Measurements from ENCODE around the gene DHRS3. TPM values are rescaled to one million over a fixed set of nuclear protein-coding genes. Genes with fewer than 3 reads are reported as not detected.
"Not testable (repeated sequence)": the region's sequence is repeated elsewhere in the genome, so short reads cannot be mapped to it uniquely, and the experiment has no call there.

Gene DHRS3
- total and polyA plus RNA-seq, 2 donors (not counting 1 experiment from before 2014, with no cell fraction given), result 8.4 to 36.8 TPM

DNA sequence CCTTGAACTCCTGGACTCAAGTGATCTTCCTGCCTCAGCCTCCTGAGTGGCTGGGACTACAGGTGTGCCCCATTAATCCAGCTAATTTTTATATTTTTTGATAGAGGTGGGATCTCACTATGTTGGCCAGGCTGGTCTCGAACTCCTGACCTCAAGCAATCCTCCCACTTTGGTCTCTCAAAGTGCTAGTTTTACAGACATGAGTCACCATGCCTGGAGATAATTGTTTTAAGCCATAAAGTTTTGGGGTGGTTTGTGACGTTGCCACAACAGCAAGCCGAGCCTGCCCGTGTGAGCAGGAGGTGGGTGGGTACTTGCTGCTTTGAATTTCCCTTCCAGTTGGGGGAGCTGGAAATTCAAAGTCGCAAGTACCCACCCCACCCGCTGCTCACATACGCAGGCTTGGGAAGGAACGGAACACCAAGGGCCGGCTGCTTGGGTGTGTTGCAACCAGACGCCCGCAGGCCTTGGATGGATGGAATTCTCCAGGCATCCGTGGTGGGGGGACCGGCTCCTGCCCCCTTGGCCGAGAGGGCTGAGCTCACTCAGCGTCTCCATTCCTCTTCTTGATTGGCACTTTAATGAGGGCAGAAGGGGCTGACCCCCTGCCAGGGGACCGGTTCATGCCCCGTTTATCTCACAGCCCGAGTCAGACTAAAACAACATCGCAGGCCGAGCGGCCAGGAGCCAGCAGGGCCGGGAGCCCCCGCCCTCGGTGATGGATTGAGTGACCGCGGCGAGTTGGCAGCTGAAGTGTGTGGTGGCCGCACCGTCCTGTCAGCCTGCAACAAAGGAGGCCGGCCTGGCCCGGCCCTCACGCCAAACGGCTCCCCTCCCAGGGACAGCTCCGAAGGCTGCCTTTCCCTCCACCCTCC is 78.1 kb downstream of the DHRS3 start:
- peak overlapping the region; percentile 23 for H3K27ac ChIP-seq (ENCODE audit: insufficient read depth, low read length)
- H3K4me2 ChIP-seq (ENCODE audit: extremely low read depth, insufficient read depth, low read length), result peak overlapping the region; percentile 0
- H3K9ac ChIP-seq (ENCODE audit: insufficient read depth, low read length), result peak overlapping the region; percentile 16
- H3K4me3 ChIP-seq (replicated peaks in 1 of 4; ENCODE audit: control extremely low read depth in 1 of 4, insufficient read depth in 1 of 4, low read depth in 3 of 4, low read length in 4 of 4), result peak overlapping the region in 1 of 4 experiments; percentile 3
- H3K36me3 ChIP-seq (ENCODE audit: control insufficient read depth, insufficient read depth, low read length), result no peaks in the 10 kb centered on the region
- peaks cover 21% of the 10 kb centered on the region for H3K4me1 ChIP-seq (ENCODE audit: control insufficient read depth, extremely low read depth, insufficient read depth, low read length)
- DNase-seq (ENCODE audit: low read depth in 2 of 2), result peak; percentile 98 to 99
- no peaks in the 10 kb centered on the region for H4K20me1 ChIP-seq (ENCODE audit: control insufficient read depth, extremely low read depth, insufficient read depth, low read length)
- H3K79me2 ChIP-seq (ENCODE audit: control insufficient read depth, insufficient read depth, low read length), result no peaks in the 10 kb centered on the region
- no peaks in the 10 kb centered on the region for H3K9me3 ChIP-seq (ENCODE audit: control insufficient read depth, insufficient read depth, low read depth, low read length)
- TF ChIP-seq EZH2 (IDR thresholded peaks at IDR 0.05; ENCODE audit: low read length, missing control alignments) (no peak), CTCF (conservative IDR thresholded peaks at IDR 0.05 in 1 of 2, IDR thresholded peaks at IDR 0.05 in 1 of 2; ENCODE audit: low read depth in 1 of 2, low read length in 2 of 2) (peak; percentile 5 to 14)
- no peaks in the 10 kb centered on the region for H3K27me3 ChIP-seq (ENCODE audit: control insufficient read depth, insufficient read depth, low read length)
- no peak overlapping the region for H2AFZ ChIP-seq (ENCODE audit: low read length)

GRCh38 chr1:12539320-12539704 is 78.7 kb downstream of the DHRS3 start:
- no peaks in the 10 kb centered on the region for H3K79me2 ChIP-seq (ENCODE audit: control insufficient read depth, insufficient read depth, low read length)
- H3K9ac ChIP-seq (ENCODE audit: insufficient read depth, low read length), result no peak overlapping the region
- no peak for DNase-seq (ENCODE audit: low read depth in 2 of 2)
- no peaks in the 10 kb centered on the region for H3K36me3 ChIP-seq (ENCODE audit: control insufficient read depth, insufficient read depth, low read length)
- H3K27me3 ChIP-seq (ENCODE audit: control insufficient read depth, insufficient read depth, low read length), result no peaks in the 10 kb centered on the region
- no peak overlapping the region for H2AFZ ChIP-seq (ENCODE audit: low read length)
- H4K20me1 ChIP-seq (ENCODE audit: control insufficient read depth, extremely low read depth, insufficient read depth, low read length), result no peaks in the 10 kb centered on the region
- H3K4me3 ChIP-seq (replicated peaks in 1 of 4; ENCODE audit: control extremely low read depth in 1 of 4, insufficient read depth in 1 of 4, low read depth in 3 of 4, low read length in 4 of 4), result no peak overlapping the region
- H3K9me3 ChIP-seq (ENCODE audit: control insufficient read depth, insufficient read depth, low read depth, low read length), result no peaks in the 10 kb centered on the region
- peak overlapping the region; percentile 23 for H3K27ac ChIP-seq (ENCODE audit: insufficient read depth, low read length)
- H3K4me2 ChIP-seq (ENCODE audit: extremely low read depth, insufficient read depth, low read length), result no peak overlapping the region
- peaks cover 21% of the 10 kb centered on the region for H3K4me1 ChIP-seq (ENCODE audit: control insufficient read depth, extremely low read depth, insufficient read depth, low read length)
- no peak for TF ChIP-seq EZH2 (IDR thresholded peaks at IDR 0.05; ENCODE audit: low read length, missing control alignments)

DNA sequence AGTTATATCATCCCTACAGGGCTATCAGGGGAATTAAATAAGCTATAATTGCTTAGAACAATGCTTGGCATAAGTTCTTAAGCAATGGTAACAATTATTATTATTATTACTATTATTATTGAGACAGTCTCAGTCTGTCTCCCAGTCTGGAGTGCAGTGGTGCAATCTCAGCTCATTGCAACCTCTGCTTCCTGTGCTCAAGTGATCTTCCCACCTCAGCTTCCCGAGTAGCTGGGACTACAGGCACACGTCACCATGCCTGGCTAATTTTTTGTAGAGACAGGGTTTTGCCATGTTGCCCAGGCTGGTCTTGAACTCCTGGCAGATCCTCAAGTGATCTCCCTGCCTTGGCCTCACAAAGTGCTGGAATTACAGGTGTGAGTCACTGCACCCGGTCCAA is 79.5 kb downstream of the DHRS3 start:
- H3K4me2 ChIP-seq (ENCODE audit: extremely low read depth, insufficient read depth, low read length); H3K27me3 ChIP-seq (ENCODE audit: control insufficient read depth, insufficient read depth, low read length); H3K4me3 ChIP-seq (replicated peaks in 1 of 4; ENCODE audit: control extremely low read depth in 1 of 4, insufficient read depth in 1 of 4, low read depth in 3 of 4, low read length in 4 of 4); H4K20me1 ChIP-seq (ENCODE audit: control insufficient read depth, extremely low read depth, insufficient read depth, low read length); H3K36me3 ChIP-seq (ENCODE audit: control insufficient read depth, insufficient read depth, low read length); H2AFZ ChIP-seq (ENCODE audit: low read length); DNase-seq (ENCODE audit: low read depth in 2 of 2); H3K79me2 ChIP-seq (ENCODE audit: control insufficient read depth, insufficient read depth, low read length); H3K27ac ChIP-seq (ENCODE audit: insufficient read depth, low read length); H3K9ac ChIP-seq (ENCODE audit: insufficient read depth, low read length); H3K9me3 ChIP-seq (ENCODE audit: control insufficient read depth, insufficient read depth, low read depth, low read length): not testable (repeated sequence)
- H3K4me1 ChIP-seq (ENCODE audit: control insufficient read depth, extremely low read depth, insufficient read depth, low read length), result peaks cover 21% of the 10 kb centered on the region

DNA sequence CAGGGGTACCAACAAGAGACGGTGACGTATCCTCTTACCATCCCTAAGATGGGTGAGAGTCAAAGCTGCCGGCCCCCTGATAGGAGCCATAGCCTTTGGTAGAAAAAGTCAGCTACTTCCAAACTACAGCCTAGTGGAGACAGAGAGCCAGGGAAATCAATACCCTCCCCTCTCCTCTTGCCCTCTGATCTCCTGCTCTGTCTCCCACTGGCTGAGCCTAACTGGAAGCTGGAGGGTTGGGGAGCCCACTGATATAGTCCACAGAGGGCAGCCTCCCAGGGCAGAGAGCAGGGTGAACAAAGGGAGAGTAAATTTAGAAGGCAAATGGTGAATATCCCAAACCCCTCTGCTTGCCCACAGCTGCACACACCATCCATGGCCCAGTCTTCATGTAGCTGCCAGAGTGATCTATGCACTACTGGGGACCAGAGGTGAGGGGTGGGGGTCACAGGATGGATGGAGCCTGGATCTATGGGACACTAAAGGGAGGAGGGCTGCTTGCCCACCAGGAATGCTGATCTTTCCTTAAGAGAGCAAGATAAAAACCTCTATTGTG is 80.0 kb downstream of the DHRS3 start:
- H3K27ac ChIP-seq (ENCODE audit: insufficient read depth, low read length), result no peak overlapping the region

More for the DNA sequence above, 80.0 kb downstream of the DHRS3 start:
- Histone ChIP-seq H3K4me1 (ENCODE audit: control insufficient read depth, extremely low read depth, insufficient read depth, low read length) (peaks cover 21% of the 10 kb centered on the region), H3K4me2 (ENCODE audit: extremely low read depth, insufficient read depth, low read length) (no peak overlapping the region), H2AFZ (ENCODE audit: low read length) (no peak overlapping the region), H4K20me1 (ENCODE audit: control insufficient read depth, extremely low read depth, insufficient read depth, low read length) (no peaks in the 10 kb centered on the region), H3K79me2 (ENCODE audit: control insufficient read depth, insufficient read depth, low read length) (no peaks in the 10 kb centered on the region), H3K4me3 (replicated peaks in 1 of 4; ENCODE audit: control extremely low read depth in 1 of 4, insufficient read depth in 1 of 4, low read depth in 3 of 4, low read length in 4 of 4) (no peak overlapping the region), H3K27me3 (ENCODE audit: control insufficient read depth, insufficient read depth, low read length) (no peaks in the 10 kb centered on the region), H3K9me3 (ENCODE audit: control insufficient read depth, insufficient read depth, low read depth, low read length) (no peaks in the 10 kb centered on the region), H3K36me3 (ENCODE audit: control insufficient read depth, insufficient read depth, low read length) (no peaks in the 10 kb centered on the region), H3K9ac (ENCODE audit: insufficient read depth, low read length) (no peak overlapping the region)
- TF ChIP-seq EZH2 (IDR thresholded peaks at IDR 0.05; ENCODE audit: low read length, missing control alignments) (no peak), CTCF (conservative IDR thresholded peaks at IDR 0.05 in 1 of 2, IDR thresholded peaks at IDR 0.05 in 1 of 2; ENCODE audit: low read depth in 1 of 2, low read length in 2 of 2) (no peak)
- DNase-seq (ENCODE audit: low read depth in 2 of 2), result no peak
